Stimulated activated naive CD8-positive, alpha-beta T cell treated with anti-CD3 and anti-CD28 coated beads, Interleukin-15, Interleukin-2, amounts not matched to agents 100 U/mL and 50 U/mL, for 24 hours (primary cell): Measurements from ENCODE around the gene CASK.
"Not testable (repeated sequence)": the region's sequence is repeated elsewhere in the genome, so short reads cannot be mapped to it uniquely, and the experiment has no call there.

ENCODE experiments used
- ATAC-seq: fragments of 150-1000 bp; cut with Tn5 transposase; one replicate; pipeline ENCODE4 v1.10.0; 2021
- DNase-seq: peaks from one replicate; pipeline ENCODE4 v3.0.0; 2021

CASK gene

GRCh38 chrX:41518127-41518840, 405.1 kb downstream of the CASK start:
- DNase-seq = peak; percentile 44
- ATAC-seq = peak; percentile 92

DNA sequence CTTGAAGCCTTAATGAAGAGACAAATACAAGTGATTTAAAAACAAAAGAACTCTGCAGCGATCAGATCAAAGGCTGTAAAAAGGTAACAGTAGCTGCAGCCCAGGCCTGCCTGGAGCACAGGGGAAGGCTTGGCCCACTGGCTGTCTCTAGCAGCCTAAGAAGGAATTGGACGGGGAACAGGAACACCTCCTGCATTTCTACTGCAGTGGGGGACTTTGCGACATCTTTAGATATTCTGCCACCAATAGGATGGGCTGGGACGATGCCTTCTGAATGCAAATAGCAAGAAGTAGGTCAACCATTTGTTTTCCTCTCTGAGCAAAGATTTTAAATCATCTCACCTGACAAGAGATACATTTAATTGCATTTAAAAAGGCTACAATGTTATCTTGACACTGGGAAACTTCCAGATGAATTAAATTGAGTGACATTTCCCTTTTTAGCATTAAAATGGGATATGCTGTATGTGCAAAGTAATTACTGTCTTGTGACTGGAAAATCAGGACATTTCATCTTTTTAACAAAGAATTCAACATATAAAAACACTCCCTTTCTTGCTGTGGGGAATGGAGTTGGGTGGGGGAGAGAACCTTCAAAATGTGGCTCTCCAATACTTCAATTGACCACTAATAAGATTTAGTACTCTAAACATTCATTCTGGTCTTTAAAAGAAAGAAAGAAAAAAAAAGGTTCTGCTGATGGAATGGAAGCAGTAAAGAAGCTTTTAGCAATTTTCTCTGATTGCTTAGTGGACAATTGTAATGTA, 406.2 kb downstream of the CASK start:
- ATAC-seq (no peak), DNase-seq (no peak)

DNA sequence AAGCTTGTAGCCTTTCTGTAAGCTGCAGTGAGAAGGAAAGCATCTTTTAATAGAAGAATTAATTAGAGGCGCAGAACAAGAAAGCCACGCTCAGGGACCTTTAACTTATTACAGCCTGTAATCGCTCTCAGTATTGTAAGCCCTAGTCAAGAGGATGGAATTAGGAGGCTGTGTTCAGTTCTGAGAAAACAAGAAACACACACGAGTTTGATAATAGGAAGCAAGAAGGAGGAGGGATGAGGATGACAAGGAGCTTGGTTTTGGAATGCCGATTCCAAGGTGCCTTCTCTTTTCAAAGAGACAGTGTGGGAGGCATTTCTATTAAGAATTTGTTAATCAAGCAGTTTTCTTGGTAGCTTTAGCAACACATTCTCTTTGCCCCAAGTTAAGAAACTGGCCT, 406.9 kb downstream of the CASK start:
- DNase-seq = no peak
- ATAC-seq = no peak

- DNase-seq (no peak), ATAC-seq (no peak)
Observed at GRCh38 chrX:41515376-41515775, 408.0 kb downstream of the CASK start.

- no peak for ATAC-seq
- peak; percentile 6 for DNase-seq
Observed at GRCh38 chrX:41514179-41514578, 409.2 kb downstream of the CASK start.

DNA sequence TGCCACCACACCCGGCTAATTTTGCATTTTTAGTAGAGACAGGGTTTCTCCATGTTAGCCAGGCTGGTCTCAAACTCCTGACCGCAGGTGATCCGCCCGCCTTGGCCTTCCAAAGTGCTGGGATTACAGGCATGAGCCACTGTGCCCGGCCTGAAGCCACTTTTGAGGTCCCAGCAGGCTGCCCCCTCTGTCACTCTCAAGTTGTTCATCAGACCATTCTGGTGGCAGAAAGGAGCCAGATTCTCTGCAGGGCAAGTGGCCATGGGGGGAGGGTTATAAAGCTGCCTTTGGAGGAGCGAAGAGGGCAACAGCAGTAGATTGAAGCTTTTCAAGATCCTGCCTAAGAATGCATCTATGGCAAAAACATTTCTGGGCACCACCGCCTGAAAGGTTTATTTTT, 410.5 kb downstream of the CASK start:
- ATAC-seq, DNase-seq: not testable (repeated sequence)

- ATAC-seq = peak; percentile 81
- DNase-seq = no peak
Observed at GRCh38 chrX:41512394-41512793, 411.0 kb downstream of the CASK start.

GRCh38 chrX:41507919-41508318, 415.4 kb downstream of the CASK start:
- no peak for ATAC-seq
- no peak for DNase-seq

GRCh38 chrX:41502004-41502403, 421.4 kb downstream of the CASK start:
- DNase-seq (no peak), ATAC-seq (no peak)

DNA sequence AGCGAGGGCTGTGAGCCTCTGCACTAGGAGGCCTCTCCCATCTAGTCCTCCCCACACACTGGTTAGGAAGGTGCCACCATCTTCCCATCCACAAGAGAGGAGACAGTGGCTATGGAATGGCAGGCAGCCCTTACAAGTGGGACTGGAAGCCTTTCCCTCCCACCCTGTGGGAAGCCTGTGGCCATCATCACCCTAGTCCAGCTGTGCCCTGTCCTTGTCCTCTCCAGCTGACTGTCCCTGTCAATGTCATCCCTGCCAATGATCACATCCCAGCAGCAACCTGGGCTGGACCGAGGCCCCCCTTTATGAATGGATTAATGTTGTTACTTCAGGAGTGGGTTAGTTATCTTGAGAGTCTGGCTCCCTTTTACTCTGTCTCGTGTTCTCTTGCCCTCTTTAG, 423.4 kb downstream of the CASK start:
- DNase-seq (no peak), ATAC-seq (no peak)

- DNase-seq = no peak
- ATAC-seq = no peak
Observed at GRCh38 chrX:41499195-41499594, 424.2 kb downstream of the CASK start.

DNA sequence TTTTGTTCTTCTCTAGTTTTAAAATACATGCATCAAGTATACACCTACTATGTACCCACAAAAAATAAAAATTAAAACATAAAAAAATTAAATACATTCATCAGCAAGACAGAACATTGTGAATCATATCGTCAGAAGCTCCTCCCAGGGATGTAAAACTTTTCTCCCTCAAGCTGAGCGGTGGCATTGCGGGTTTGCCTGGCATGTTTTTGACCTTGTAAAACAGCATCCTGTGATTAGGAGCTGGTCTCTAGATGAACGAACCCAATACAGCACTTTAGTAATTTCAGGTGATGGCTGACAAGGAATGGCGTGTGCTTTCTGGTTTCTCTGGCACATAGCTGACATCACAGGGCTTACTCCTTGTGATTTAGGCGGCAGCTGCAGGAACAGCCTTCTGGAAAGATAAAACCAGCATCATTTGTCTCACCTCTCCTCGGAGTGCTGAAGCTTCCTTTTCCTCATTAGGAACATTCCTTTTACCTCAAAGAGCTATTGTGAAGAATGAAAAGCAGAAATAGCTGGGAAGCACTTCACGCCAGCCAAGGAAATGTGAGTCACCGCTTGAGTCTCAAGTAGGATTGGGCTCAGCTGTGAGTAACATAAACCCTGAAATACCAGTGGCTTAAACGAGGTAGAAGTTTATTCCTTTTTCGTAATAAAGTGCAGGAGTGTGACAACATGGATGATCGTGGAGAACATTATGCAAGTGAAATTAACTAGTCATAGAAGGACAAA, 431.9 kb downstream of the CASK start:
- ATAC-seq (no peak), DNase-seq (no peak)

- DNase-seq = no peak
- no peak for ATAC-seq
Observed at GRCh38 chrX:41490446-41490845, 432.9 kb downstream of the CASK start.

- no peak for DNase-seq
- ATAC-seq = no peak
Observed at GRCh38 chrX:41482154-41482850, 441.1 kb downstream of the CASK start.

DNA sequence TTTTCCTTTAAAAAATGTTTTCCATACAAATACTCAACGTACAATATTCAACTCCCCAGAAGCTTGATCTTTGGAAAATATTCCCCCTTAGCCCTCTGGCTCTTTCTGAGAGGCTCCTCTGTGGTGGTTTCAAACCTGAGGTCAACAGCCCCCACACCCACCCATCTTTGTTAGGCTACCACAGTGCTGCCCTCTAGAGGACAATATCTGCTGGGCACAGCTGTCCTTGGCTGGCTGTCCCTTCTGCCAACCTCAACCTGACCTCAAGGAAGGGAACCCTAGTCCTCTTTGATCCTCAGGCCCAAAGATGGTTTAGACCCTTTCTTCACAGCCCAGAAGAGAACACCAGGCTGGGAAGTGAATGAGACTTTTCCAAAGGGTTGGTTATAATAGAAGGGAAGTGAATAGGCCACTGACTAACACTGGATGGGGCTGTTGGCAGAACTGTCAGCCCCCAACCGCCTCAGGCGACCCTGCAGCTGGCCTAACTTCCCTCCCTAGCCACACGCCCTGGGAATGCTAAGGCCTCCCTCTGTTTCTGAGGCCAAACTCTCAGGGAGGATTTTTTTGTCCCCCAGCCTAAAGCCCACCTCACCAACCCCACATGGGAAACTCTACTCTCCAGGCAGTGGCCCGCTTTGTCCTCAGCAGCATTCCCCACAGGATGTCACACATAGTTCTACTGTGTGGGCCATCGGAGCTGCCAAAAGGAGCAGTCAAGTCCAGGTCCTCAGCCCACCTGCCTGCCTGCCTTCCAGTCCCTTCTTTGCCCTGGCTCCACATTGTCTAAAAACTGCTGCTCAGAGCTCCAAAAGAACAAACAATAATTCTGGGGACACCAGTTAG, 441.9 kb downstream of the CASK start:
- DNase-seq = peak; percentile 6
- ATAC-seq = no peak

- ATAC-seq (no peak), DNase-seq (no peak)
Observed at GRCh38 chrX:41480508-41481260, 442.7 kb downstream of the CASK start.

DNA sequence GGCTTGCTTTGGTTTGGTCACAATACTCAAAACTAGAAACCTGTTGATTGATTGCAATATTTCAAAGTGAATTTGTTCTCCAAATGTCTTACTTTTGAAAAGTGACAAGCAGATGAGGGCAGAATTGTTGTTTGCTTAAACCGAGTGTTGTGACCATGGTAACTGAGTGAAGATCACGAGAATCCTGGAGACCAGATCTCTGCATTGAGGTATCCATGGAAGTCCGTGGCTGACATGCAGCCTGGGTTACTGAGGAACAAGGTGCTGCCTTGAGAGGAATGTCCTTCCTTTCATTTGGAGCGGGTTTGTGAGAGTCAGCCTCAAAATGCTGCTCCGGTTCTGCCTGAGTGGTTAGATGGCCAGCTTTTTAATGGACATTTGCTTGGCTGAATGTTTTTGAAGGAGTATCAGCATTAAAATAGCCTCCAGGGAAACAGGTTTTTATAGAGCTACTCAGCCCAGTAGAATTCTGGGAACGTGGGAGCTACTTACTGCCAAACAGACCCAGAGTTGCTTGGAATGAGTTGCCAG, 444.9 kb downstream of the CASK start:
- DNase-seq (no peak), ATAC-seq (no peak)

- no peak for DNase-seq
- no peak for ATAC-seq
Observed at GRCh38 chrX:41475591-41476241, 447.6 kb downstream of the CASK start.

DNA sequence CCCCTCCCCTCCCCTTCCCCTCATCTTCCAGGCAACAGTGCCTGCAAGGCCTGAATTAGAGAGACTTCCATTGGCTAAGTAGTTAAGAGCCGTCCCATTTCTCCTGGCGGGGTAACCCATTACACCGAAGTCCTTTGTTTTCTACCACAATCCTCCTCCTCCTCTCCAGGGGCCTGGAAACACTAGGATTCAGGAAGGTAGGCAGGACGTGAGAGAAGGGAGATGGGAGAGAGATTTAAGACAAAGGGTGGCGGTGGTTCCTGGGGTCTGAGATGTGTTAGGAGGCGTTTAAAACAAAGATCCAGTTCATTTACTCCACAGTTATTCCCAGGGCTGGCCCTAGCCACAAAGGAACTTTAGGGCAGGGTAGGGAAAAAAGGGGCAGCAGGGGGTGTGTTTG, 448.2 kb downstream of the CASK start:
- DNase-seq (no peak), ATAC-seq (no peak)

GRCh38 chrX:41474726-41475100, 448.6 kb downstream of the CASK start:
- no peak for DNase-seq
- no peak for ATAC-seq
